Activated T-cell treated with anti-CD3 and anti-CD28 coated beads, Interleukin-2, amount 50 U/mL, for 72 hours (primary cell): ENCODE measurements around the gene POM121C. TPM values are rescaled to one million over a fixed set of nuclear protein-coding genes. Genes with fewer than 3 reads are reported as not detected.
"Not testable (repeated sequence)": the region's sequence is repeated elsewhere in the genome, so short reads cannot be mapped to it uniquely, and the experiment has no call there.

Source experiments
- ATAC-seq, 2 donors: fragments of 150-1000 bp; cut with Tn5 transposase; replicated peaks in 1 of 2; 2 replicates each; pipeline ENCODE4 v1.10.0; 2021; ENCODE audit warnings: moderate library complexity in 2 of 2, mild to moderate bottlenecking in 1 of 2
- DNase-seq, 2 donors: peaks; one replicate each; pipeline ENCODE4 v3.0.0; 2021 to 2022; ENCODE audit warnings: mixed read lengths in 1 of 2
- H3K27ac Mint-ChIP-seq: one replicate; pipeline ENCODE4 v1.8.0; 2022; ENCODE audit warnings: mild to moderate bottlenecking, moderate library complexity, mixed read lengths
- H3K27me3 Mint-ChIP-seq: one replicate; pipeline ENCODE4 v1.8.0; 2022; ENCODE audit warnings: low read depth, mixed read lengths
- H3K36me3 Mint-ChIP-seq, 2 donors: one replicate each; pipeline ENCODE4 v1.8.0; 2022; ENCODE audit warnings: mixed read lengths in 2 of 2, mild to moderate bottlenecking in 1 of 2; ENCODE audit not compliant: insufficient read depth in 2 of 2
- H3K4me1 Mint-ChIP-seq: one replicate; pipeline ENCODE4 v1.8.0; 2022; ENCODE audit warnings: low read depth, mixed read lengths
- H3K4me3 Mint-ChIP-seq, 2 donors: one replicate each; pipeline ENCODE4 v1.8.0; 2022; ENCODE audit warnings: mild to moderate bottlenecking in 2 of 2, mixed read lengths in 2 of 2, moderate library complexity in 2 of 2
- H3K9me3 Mint-ChIP-seq, 2 donors: one replicate each; pipeline ENCODE4 v1.8.0; 2022; ENCODE audit warnings: mixed read lengths in 2 of 2
- total RNA-seq, 2 donors: library from RNA; stranded (reverse); gene quantifications; one replicate each; pipeline ENCODE4 v1.2.3, GENCODE V29; 2022

Gene POM121C
- total RNA-seq, 2 donors from 2014 or later, result 72.2 to 72.5 TPM

- not testable (repeated sequence) for H3K27me3 Mint-ChIP-seq, H3K27ac Mint-ChIP-seq, DNase-seq, ATAC-seq, H3K4me1 Mint-ChIP-seq, H3K9me3 Mint-ChIP-seq, H3K4me3 Mint-ChIP-seq
- peaks cover 3 to 25% of the 10 kb centered on the region in 2 donors for H3K36me3 Mint-ChIP-seq
Measured at GRCh38 chr7:75470166-75470565, 15.9 kb downstream of the POM121C start.

GRCh38 chr7:75460541-75460940 lies 25.6 kb downstream of the POM121C start:
- ATAC-seq, H3K36me3 Mint-ChIP-seq, DNase-seq, H3K27ac Mint-ChIP-seq, H3K4me1 Mint-ChIP-seq, H3K4me3 Mint-ChIP-seq, H3K27me3 Mint-ChIP-seq, H3K9me3 Mint-ChIP-seq: not testable (repeated sequence)

- ATAC-seq, H3K27ac Mint-ChIP-seq, H3K4me1 Mint-ChIP-seq, H3K36me3 Mint-ChIP-seq, H3K27me3 Mint-ChIP-seq, H3K9me3 Mint-ChIP-seq, DNase-seq, H3K4me3 Mint-ChIP-seq: not testable (repeated sequence)
Measured at GRCh38 chr7:75458034-75458433, 28.1 kb downstream of the POM121C start.

- H3K36me3 Mint-ChIP-seq, H3K27me3 Mint-ChIP-seq, DNase-seq, H3K27ac Mint-ChIP-seq, H3K4me1 Mint-ChIP-seq, H3K4me3 Mint-ChIP-seq, H3K9me3 Mint-ChIP-seq, ATAC-seq: not testable (repeated sequence)
Measured at GRCh38 chr7:75456403-75456802, 29.7 kb downstream of the POM121C start.

- H3K4me3 Mint-ChIP-seq, H3K4me1 Mint-ChIP-seq, H3K27me3 Mint-ChIP-seq, H3K27ac Mint-ChIP-seq, DNase-seq, H3K9me3 Mint-ChIP-seq, H3K36me3 Mint-ChIP-seq: not testable (repeated sequence)
- peak; percentile 83 to 91 for ATAC-seq
Measured at GRCh38 chr7:75452494-75452955, 33.6 kb downstream of the POM121C start.

GRCh38 chr7:75449946-75450345 lies 36.2 kb downstream of the POM121C start:
- not testable (repeated sequence) for H3K9me3 Mint-ChIP-seq, H3K27ac Mint-ChIP-seq, ATAC-seq, H3K36me3 Mint-ChIP-seq, H3K27me3 Mint-ChIP-seq, H3K4me1 Mint-ChIP-seq, DNase-seq, H3K4me3 Mint-ChIP-seq

- peak overlapping the region; percentile 84 to 95 for H3K4me3 Mint-ChIP-seq
- peak; percentile 93 to 97 for ATAC-seq
- peaks cover 7 to 12% of the 10 kb centered on the region in 2 donors for H3K36me3 Mint-ChIP-seq
- H3K4me1 Mint-ChIP-seq, result peaks cover 12% of the 10 kb centered on the region
- H3K27ac Mint-ChIP-seq, result peak overlapping the region; percentile 93
- H3K9me3 Mint-ChIP-seq, H3K27me3 Mint-ChIP-seq: not testable (repeated sequence)
- DNase-seq, result peak in 1 of 2 donors; percentile 39
Measured at GRCh38 chr7:75442465-75443111, 43.5 kb downstream of the POM121C start.

GRCh38 chr7:75442101-75442464 lies 44.0 kb downstream of the POM121C start:
- ATAC-seq, result peak; percentile 58 to 68
- H3K36me3 Mint-ChIP-seq, result peaks cover 7 to 13% of the 10 kb centered on the region in 2 donors

GRCh38 chr7:75439000-75439399 lies 47.1 kb downstream of the POM121C start:
- not testable (repeated sequence) for H3K9me3 Mint-ChIP-seq, H3K4me3 Mint-ChIP-seq, H3K27ac Mint-ChIP-seq, DNase-seq, ATAC-seq, H3K27me3 Mint-ChIP-seq
- Mint-ChIP-seq H3K4me1 (peaks cover 18% of the 10 kb centered on the region), H3K36me3 (peaks cover 11 to 27% of the 10 kb centered on the region in 2 donors)

More at GRCh38 chr7:75442101-75442464, 44.0 kb downstream of the POM121C start:
- not testable (repeated sequence) for DNase-seq, H3K27me3 Mint-ChIP-seq, H3K9me3 Mint-ChIP-seq
- Mint-ChIP-seq H3K27ac (peak overlapping the region; percentile 88), H3K4me3 (peak overlapping the region; percentile 83 to 87), H3K4me1 (peaks cover 12% of the 10 kb centered on the region)

GRCh38 chr7:75423481-75423880 lies 62.6 kb downstream of the POM121C start:
- H3K4me1 Mint-ChIP-seq, result peaks cover 12% of the 10 kb centered on the region
- not testable (repeated sequence) for H3K27ac Mint-ChIP-seq, H3K27me3 Mint-ChIP-seq, ATAC-seq, H3K36me3 Mint-ChIP-seq, H3K9me3 Mint-ChIP-seq, H3K4me3 Mint-ChIP-seq, DNase-seq

GRCh38 chr7:75421798-75422710 lies 64.0 kb downstream of the POM121C start:
- H3K27ac Mint-ChIP-seq, DNase-seq, H3K36me3 Mint-ChIP-seq, H3K4me1 Mint-ChIP-seq, H3K4me3 Mint-ChIP-seq, H3K9me3 Mint-ChIP-seq, ATAC-seq, H3K27me3 Mint-ChIP-seq: not testable (repeated sequence)

GRCh38 chr7:75420152-75420551 lies 65.9 kb downstream of the POM121C start:
- not testable (repeated sequence) for DNase-seq, H3K36me3 Mint-ChIP-seq, H3K27me3 Mint-ChIP-seq, H3K4me3 Mint-ChIP-seq, ATAC-seq, H3K9me3 Mint-ChIP-seq, H3K4me1 Mint-ChIP-seq
- H3K27ac Mint-ChIP-seq, result peak overlapping the region; percentile 25

GRCh38 chr7:75419693-75420092 lies 66.4 kb downstream of the POM121C start:
- not testable (repeated sequence) for H3K4me3 Mint-ChIP-seq, H3K27ac Mint-ChIP-seq, H3K36me3 Mint-ChIP-seq, DNase-seq, H3K27me3 Mint-ChIP-seq, H3K4me1 Mint-ChIP-seq, ATAC-seq, H3K9me3 Mint-ChIP-seq
